ENCODE measurements around the gene TIRAP. TPM values are rescaled to one million over a fixed set of nuclear protein-coding genes. Genes with fewer than 3 reads are reported as not detected.

The TIRAP gene
- total RNA-seq, 2 donors from 2014 or later = 9.2 to 11.4 TPM

- H3K27ac Mint-ChIP-seq = no peak overlapping the region
- no peaks in the 10 kb centered on the region for H3K4me1 ChIP-seq (ENCODE audit: control insufficient read depth, insufficient read depth, low read length)
- peaks cover 36% of the 10 kb centered on the region for H3K36me3 Mint-ChIP-seq (ENCODE audit: low read depth)
- H3K9ac ChIP-seq (ENCODE audit: extremely low read depth, low read length, poor library complexity, severe bottlenecking) = no peak overlapping the region
- peaks cover 7% of the 10 kb centered on the region for H3K4me1 Mint-ChIP-seq
- H3K4me3 ChIP-seq (ENCODE audit: low read length) = no peak overlapping the region
- no peaks in the 10 kb centered on the region for H3K27me3 ChIP-seq (ENCODE audit: control insufficient read depth, insufficient read depth, low read length, poor library complexity, severe bottlenecking)
- DNase-seq = no peak
- no peaks in the 10 kb centered on the region for H3K27me3 Mint-ChIP-seq (ENCODE audit: insufficient read depth)
- H3K9me3 ChIP-seq (ENCODE audit: control insufficient read depth, low read length) = no peaks in the 10 kb centered on the region
- no peak overlapping the region for H3K27ac ChIP-seq (ENCODE audit: low read depth, low read length)
- no peaks in the 10 kb centered on the region for H3K9me3 Mint-ChIP-seq
- no peak overlapping the region for H3K4me3 Mint-ChIP-seq
- WGBS, 2 experiments (ENCODE audit: insufficient coverage in 1 of 2, insufficient read length in 1 of 2) = 92 to 95% methylated on average over 3 to 7 of the region's 7 CpGs
- no peak for TF ChIP-seq CTCF (conservative IDR thresholded peaks at IDR 0.05)
- peaks cover 3% of the 10 kb centered on the region for H3K36me3 ChIP-seq (ENCODE audit: control insufficient read depth, insufficient read depth, low read length)
Observed at GRCh38 chr11:126338346-126339055, 55.6 kb downstream of the TIRAP start.

GRCh38 chr11:126339073-126339862 lies 56.4 kb downstream of the TIRAP start:
- Mint-ChIP-seq H3K4me3 (no peak overlapping the region), H3K27ac (no peak overlapping the region), H3K27me3 (ENCODE audit: insufficient read depth) (no peaks in the 10 kb centered on the region), H3K9me3 (no peaks in the 10 kb centered on the region), H3K4me1 (peaks cover 9% of the 10 kb centered on the region), H3K36me3 (ENCODE audit: low read depth) (peaks cover 39% of the 10 kb centered on the region)
- Histone ChIP-seq H3K9me3 (ENCODE audit: control insufficient read depth, low read length) (no peaks in the 10 kb centered on the region), H3K9ac (ENCODE audit: extremely low read depth, low read length, poor library complexity, severe bottlenecking) (no peak overlapping the region), H3K4me3 (ENCODE audit: low read length) (no peak overlapping the region), H3K4me1 (ENCODE audit: control insufficient read depth, insufficient read depth, low read length) (no peaks in the 10 kb centered on the region), H3K27ac (ENCODE audit: low read depth, low read length) (no peak overlapping the region), H3K36me3 (ENCODE audit: control insufficient read depth, insufficient read depth, low read length) (peaks cover 3% of the 10 kb centered on the region), H3K27me3 (ENCODE audit: control insufficient read depth, insufficient read depth, low read length, poor library complexity, severe bottlenecking) (no peaks in the 10 kb centered on the region)
- DNase-seq = no peak
- TF ChIP-seq CTCF (conservative IDR thresholded peaks at IDR 0.05) = no peak
- 90 to 93% methylated on average over 8 to 15 of the region's 15 CpGs for WGBS, 2 experiments (ENCODE audit: insufficient coverage in 1 of 2, insufficient read length in 1 of 2)

- no peaks in the 10 kb centered on the region for H3K27me3 Mint-ChIP-seq (ENCODE audit: insufficient read depth)
- Histone ChIP-seq H3K4me3 (ENCODE audit: low read length) (no peak overlapping the region), H3K9ac (ENCODE audit: extremely low read depth, low read length, poor library complexity, severe bottlenecking) (no peak overlapping the region), H3K27ac (ENCODE audit: low read depth, low read length) (no peak overlapping the region), H3K36me3 (ENCODE audit: control insufficient read depth, insufficient read depth, low read length) (peaks cover 3% of the 10 kb centered on the region), H3K4me1 (ENCODE audit: control insufficient read depth, insufficient read depth, low read length) (peaks cover 5% of the 10 kb centered on the region), H3K9me3 (ENCODE audit: control insufficient read depth, low read length) (no peaks in the 10 kb centered on the region), H3K27me3 (ENCODE audit: control insufficient read depth, insufficient read depth, low read length, poor library complexity, severe bottlenecking) (no peaks in the 10 kb centered on the region)
- WGBS, 2 experiments (ENCODE audit: insufficient coverage in 1 of 2, insufficient read length in 1 of 2) = 87% methylated on average over 8 to 11 of the region's 11 CpGs
- DNase-seq = no peak
- no peak overlapping the region for H3K27ac Mint-ChIP-seq
- no peak overlapping the region for H3K4me3 Mint-ChIP-seq
- no peak for TF ChIP-seq CTCF (conservative IDR thresholded peaks at IDR 0.05)
- H3K36me3 Mint-ChIP-seq (ENCODE audit: low read depth) = peaks cover 34% of the 10 kb centered on the region
- H3K9me3 Mint-ChIP-seq = no peaks in the 10 kb centered on the region
- peaks cover 15% of the 10 kb centered on the region for H3K4me1 Mint-ChIP-seq
Observed at GRCh38 chr11:126339863-126340434, 57.1 kb downstream of the TIRAP start.

All from endodermal cell (in vitro differentiated cells).